HCT116 (cell line): ENCODE data around the gene GATA3. TPM values are rescaled to one million over a fixed set of nuclear protein-coding genes. Genes with fewer than 3 reads are reported as not detected.

Experiments
- ATAC-seq: fragments of 200-7000 bp; cut with Tn5 transposase; 2 replicates; pipeline ENCODE4 v1.9.1; 2020; ENCODE audit warnings: mild to moderate bottlenecking, moderate library complexity
- BruUV-seq: library from RNA; stranded (reverse); fragments of 400-500 nt; replicated peaks from 2 replicates; lab custom pipeline; 2021; lab: Mats Ljungman, UMichigan
- CTCF ChIA-PET: fragments of 300-600 bp; sonication (Branson Sonifier 250); formaldehyde crosslinking; loops from one replicate; lab custom pipeline; 2021; ENCODE audit warnings: antibody characterized with exemption; lab: Charles Lee
- POLR2A ChIA-PET: fragments of 300-600, 350-600 bp; sonication (Branson Sonifier 250); formaldehyde crosslinking; loops from one replicate; lab custom pipeline; 2021; ENCODE audit warnings: antibody characterized with exemption; lab: Charles Lee
- RAD21 ChIA-PET, 2 experiments: fragments of 300-600 bp; sonication (Branson Sonifier 250); formaldehyde crosslinking; loops; one replicate each; lab custom pipeline; 2023; ENCODE audit warnings: low total read pairs in 2 of 2; ENCODE audit not compliant: uncharacterized antibody in 2 of 2, unreplicated experiment in 2 of 2, low non-redundant PET in 1 of 2; lab: Charles Lee
- DNase-seq: peaks from one replicate; pipeline ENCODE4 v3.0.0-alpha.2; 2010; ENCODE audit warnings: low read depth, low spot score
- H2AFZ ChIP-seq: fragments of 200-600 bp; shearing (Covaris generic), sonication (generic); 2 replicates; pipeline ENCODE4 v1.6.1; 2017; ENCODE audit warnings: low read depth, mixed run types, mixed read lengths, antibody characterized with exemption, low read length; ENCODE audit not compliant: poor library complexity, severe bottlenecking
- H3K27ac ChIP-seq: 2 replicates; pipeline ENCODE4 v1.5.1; 2012; ENCODE audit warnings: low read depth, low read length
- H3K27me3 ChIP-seq: fragments of 200-600 bp; sonication (generic); 2 replicates; pipeline ENCODE4 v1.6.1; 2016; ENCODE audit warnings: mixed run types, low read length, mixed read lengths; ENCODE audit not compliant: insufficient read depth
- H3K36me3 ChIP-seq, 2 experiments: fragments of 200-500 bp in 1 of 2; fragments of 200-600 bp in 1 of 2; sonication (Bioruptor generic) in 1 of 2; sonication (generic) in 1 of 2; 2 replicates each; pipeline versions ENCODE4 v1.5.1 to v1.6.1; 2014 to 2016; ENCODE audit warnings: low read length in 2 of 2, inconsistent platforms in 1 of 2, mixed read lengths in 1 of 2, mixed run types in 1 of 2; ENCODE audit not compliant: insufficient read depth in 2 of 2, control insufficient read depth in 1 of 2
- H3K4me1 ChIP-seq, 2 experiments: fragments of 200-600 bp in 1 of 2; sonication (generic) in 1 of 2; 2 replicates each; pipeline versions ENCODE4 v1.5.1 to v1.6.1; 2012 to 2017; ENCODE audit warnings: low read length in 2 of 2, inconsistent platforms in 1 of 2, mild to moderate bottlenecking in 1 of 2, mixed read lengths in 1 of 2, mixed run types in 1 of 2, moderate library complexity in 1 of 2; ENCODE audit not compliant: insufficient read depth in 2 of 2, control insufficient read depth in 1 of 2
- H3K4me2 ChIP-seq: fragments of 200-600 bp; sonication (generic); 2 replicates; pipeline ENCODE4 v1.6.1; 2017; ENCODE audit warnings: mixed run types, low read length, mixed read lengths
- H3K4me3 ChIP-seq, 2 experiments: fragments of 200-600 bp in 1 of 2; sonication (generic) in 1 of 2; replicated peaks in 1 of 2; 2 replicates each; pipeline ENCODE4 v1.5.1; 2011 to 2016; ENCODE audit warnings: low read length in 2 of 2, control low read depth in 1 of 2, low read depth in 1 of 2, mild to moderate bottlenecking in 1 of 2, mixed read lengths in 1 of 2, mixed run types in 1 of 2
- H3K79me2 ChIP-seq: fragments of 200-600 bp; sonication (generic); 2 replicates; pipeline ENCODE4 v1.6.1; 2017; ENCODE audit warnings: mild to moderate bottlenecking, mixed run types, low read length, moderate library complexity, mixed read lengths; ENCODE audit not compliant: insufficient read depth
- H3K9ac ChIP-seq: fragments of 200-600 bp; sonication (generic); 2 replicates; pipeline ENCODE4 v1.6.1; 2016; ENCODE audit warnings: low read length, mixed read lengths
- H3K9me2 ChIP-seq: fragments of 200-600 bp; sonication (generic), shearing (Covaris generic); 2 replicates; pipeline ENCODE4 v1.6.1; 2017; ENCODE audit warnings: mixed run types, mild to moderate bottlenecking, moderate library complexity; ENCODE audit not compliant: insufficient read depth
- H3K9me3 ChIP-seq, 2 experiments: fragments of 200-500 bp in 1 of 2; fragments of 200-600 bp in 1 of 2; sonication (Bioruptor generic) in 1 of 2; sonication (generic) in 1 of 2; 2 replicates each; pipeline ENCODE4 v1.6.1; 2014 to 2017; ENCODE audit warnings: low read length in 2 of 2, mixed read lengths in 2 of 2, inconsistent platforms in 1 of 2, low read depth in 1 of 2, mild to moderate bottlenecking in 1 of 2, mixed run types in 1 of 2, moderate library complexity in 1 of 2; ENCODE audit not compliant: control insufficient read depth in 1 of 2, insufficient read depth in 1 of 2
- H4K20me1 ChIP-seq: fragments of 200-600 bp; sonication (generic), shearing (Covaris generic); 2 replicates; pipeline ENCODE4 v1.6.1; 2017; ENCODE audit warnings: mixed run types, mild to moderate bottlenecking, moderate library complexity; ENCODE audit not compliant: insufficient read depth
- CBX3 ChIP-seq: IDR thresholded peaks from 2 replicates; pipeline ENCODE4 v1.6.1; 2012; ENCODE audit warnings: low read depth
- CEBPB ChIP-seq: IDR thresholded peaks from 2 replicates; pipeline ENCODE4 v1.6.1; 2012; ENCODE audit warnings: low read depth
- EGR1 ChIP-seq: IDR thresholded peaks from 2 replicates; pipeline ENCODE4 v1.6.1; 2012; ENCODE audit warnings: low read depth
- ELF1 ChIP-seq: IDR thresholded peaks from 2 replicates; pipeline ENCODE4 v1.6.1; 2012; ENCODE audit warnings: low read depth, borderline replicate concordance
- EZH2 ChIP-seq: fragments of 200-600 bp; sonication (generic); IDR thresholded peaks from 2 replicates; pipeline ENCODE4 v1.6.1; 2017; ENCODE audit warnings: antibody characterized with exemption, mixed run types
- FOSL1 ChIP-seq: IDR thresholded peaks from 2 replicates; pipeline ENCODE4 v1.6.1; 2012; ENCODE audit warnings: low read depth
- POLR2A ChIP-seq: IDR thresholded peaks from 2 replicates; pipeline ENCODE4 v1.7.0; 2011; ENCODE audit warnings: borderline replicate concordance; ENCODE audit not compliant: insufficient read depth, insufficient read length; ENCODE audit errors: extremely low read depth
- POLR2AphosphoS5 ChIP-seq: IDR thresholded peaks from 2 replicates; pipeline ENCODE4 v1.6.1; 2011; ENCODE audit warnings: mild to moderate bottlenecking, low read depth, low read length, moderate library complexity
- RAD21 ChIP-seq: IDR thresholded peaks from 2 replicates; pipeline ENCODE4 v1.6.1; 2012; ENCODE audit warnings: low read depth, mild to moderate bottlenecking
- SP1 ChIP-seq: IDR thresholded peaks from 2 replicates; pipeline ENCODE4 v1.6.1; 2012; ENCODE audit warnings: low read depth
- SRF ChIP-seq: IDR thresholded peaks from 2 replicates; pipeline ENCODE4 v1.6.1; 2012; ENCODE audit warnings: low read depth
- TCF7L2 ChIP-seq: IDR thresholded peaks from 2 replicates; pipeline ENCODE4 v1.7.0; 2011; ENCODE audit warnings: borderline replicate concordance, inconsistent platforms; ENCODE audit not compliant: insufficient read depth, insufficient read length; ENCODE audit errors: extremely low read depth
- YY1 ChIP-seq: IDR thresholded peaks from 2 replicates; pipeline ENCODE4 v1.6.1; 2011; ENCODE audit warnings: low read length, low read depth, moderate library complexity, mild to moderate bottlenecking; ENCODE audit not compliant: insufficient replicate concordance; ENCODE audit errors: extremely low read depth
- ZFX ChIP-seq: fragments of 450-650 bp; IDR thresholded peaks from 2 replicates; pipeline ENCODE4 v1.6.1; 2017
- ZNF274 ChIP-seq: fragments of 200-500 bp; sonication (Bioruptor generic); IDR thresholded peaks from 2 replicates; pipeline ENCODE4 v1.6.1; 2014; ENCODE audit warnings: mild to moderate bottlenecking, low read depth, low read length, inconsistent platforms
- intact Hi-C: fragments of 100-400 bp; cut with micrococcal nuclease; formaldehyde crosslinking; loops from 2 replicates; pipeline ENCODE4 v1.10.0; 2022
- total RNA-seq: library from RNA; stranded (reverse); gene quantifications from one replicate; pipeline ENCODE4 v1.2.1, GENCODE V29; 2021; ENCODE audit not compliant: unreplicated experiment
- TF ChIP-seq, protein P1 (sequence below), 3 experiments: fragments of 200-600 bp in 1 of 3; sonication (generic) in 1 of 3; IDR thresholded peaks in 2 of 3; conservative IDR thresholded peaks in 1 of 3; 2 replicates each; pipeline ENCODE4 v1.5.1; 2012 to 2017; ENCODE audit warnings: low read depth in 2 of 3, low read length in 2 of 3, antibody characterized with exemption in 1 of 3, borderline replicate concordance in 1 of 3, control low read depth in 1 of 3, mild to moderate bottlenecking in 1 of 3, mixed read lengths in 1 of 3, mixed run types in 1 of 3, moderate library complexity in 1 of 3; ENCODE audit not compliant: insufficient read depth in 1 of 3
- TF ChIP-seq, protein P2 (sequence below): IDR thresholded peaks from 2 replicates; pipeline ENCODE4 v1.6.1; 2011; ENCODE audit warnings: mild to moderate bottlenecking, low read length, moderate library complexity; ENCODE audit not compliant: insufficient replicate concordance; ENCODE audit errors: extremely low read depth
- TF ChIP-seq, protein P3 (sequence below): IDR thresholded peaks from 2 replicates; pipeline ENCODE4 v1.6.1; 2012

Gene GATA3
- total RNA-seq, 1 experiment from 2014 or later, result 2.7 TPM

DNA sequence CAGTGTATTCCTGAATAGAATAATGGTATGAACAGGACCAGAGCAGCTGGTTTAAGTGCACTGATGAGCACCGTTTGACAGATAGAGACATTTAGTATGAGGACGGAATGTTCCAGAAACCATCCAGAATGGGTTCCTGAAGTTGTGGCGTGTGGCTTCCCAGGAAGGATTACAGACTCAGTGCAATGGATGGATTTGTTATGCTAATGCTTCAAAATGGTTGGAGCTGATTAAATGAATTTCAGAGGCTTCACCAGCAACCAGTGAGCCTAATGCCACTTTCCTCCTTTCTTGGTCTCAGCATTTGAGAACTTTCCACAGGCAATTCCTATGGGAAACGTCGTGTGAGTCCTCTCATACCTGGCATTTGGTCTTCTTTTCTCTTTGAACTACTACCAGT, 9.9 kb downstream of the GATA3 start:
- no peaks in the 10 kb centered on the region for H3K36me3 ChIP-seq
- ChIA-PET RAD21 (no interaction called here), POLR2A (interaction anchor here (0.6 kb wide), 1 partner anchor 13 kb away, joined by 3 read pairs; no protein-coding TSS in a partner anchor), CTCF (no interaction called here)
- H3K9ac ChIP-seq, result no peak overlapping the region
- H2AFZ ChIP-seq, result no peak overlapping the region
- no TSS peak for BruUV-seq
- H3K79me2 ChIP-seq, result no peaks in the 10 kb centered on the region
- H3K27ac ChIP-seq, result no peak overlapping the region
- no peak overlapping the region for H3K4me2 ChIP-seq
- no peak for DNase-seq
- TF ChIP-seq FOSL1 (no peak), POLR2AphosphoS5 (no peak), CEBPB (no peak), YY1 (no peak), RAD21 (no peak)
- intact Hi-C loops, result no loop called here
- H3K27me3 ChIP-seq, result no peaks in the 10 kb centered on the region
- no peaks in the 10 kb centered on the region for H3K9me3 ChIP-seq
- H3K4me1 ChIP-seq, result no peaks in the 10 kb centered on the region
- H4K20me1 ChIP-seq, result no peaks in the 10 kb centered on the region
- H3K9me2 ChIP-seq, result no peaks in the 10 kb centered on the region
- no peak overlapping the region for H3K4me3 ChIP-seq
- ATAC-seq, result no peak

DNA sequence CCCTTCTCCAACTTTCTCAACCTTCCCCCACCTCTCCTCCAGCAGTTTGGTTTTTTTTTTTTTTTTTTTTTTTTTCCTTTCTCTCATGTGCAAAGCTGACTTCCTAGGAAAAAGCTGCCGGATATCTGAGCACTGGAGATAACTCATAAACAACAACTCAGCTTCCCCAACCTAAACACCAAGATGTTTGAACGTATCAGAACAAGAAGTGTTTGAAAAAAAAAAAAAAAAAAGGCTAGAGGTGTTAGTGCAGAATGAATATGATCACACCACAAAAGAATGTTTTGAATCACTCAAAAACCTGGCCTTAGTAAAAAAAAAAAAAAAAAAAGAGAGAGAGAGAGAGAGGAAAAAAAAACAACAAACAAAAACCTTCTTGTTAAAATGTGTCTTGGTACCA, 11.2 kb downstream of the GATA3 start:
- no peaks in the 10 kb centered on the region for H3K9me2 ChIP-seq
- no peak overlapping the region for H3K9ac ChIP-seq
- DNase-seq (no peak), ATAC-seq (no peak)
- intact Hi-C loops, result no loop called here
- H3K4me1 ChIP-seq, result no peaks in the 10 kb centered on the region
- no peak overlapping the region for H3K4me2 ChIP-seq
- ChIA-PET RAD21 (no interaction called here), CTCF (no interaction called here), POLR2A (no interaction called here)
- no peaks in the 10 kb centered on the region; a peak in 1 of 4 replicates for H3K36me3 ChIP-seq
- no peak overlapping the region for H3K4me3 ChIP-seq
- no peak overlapping the region for H2AFZ ChIP-seq
- no peaks in the 10 kb centered on the region for H4K20me1 ChIP-seq
- no TSS peak for BruUV-seq
- no peaks in the 10 kb centered on the region for H3K79me2 ChIP-seq
- no peaks in the 10 kb centered on the region for H3K27me3 ChIP-seq
- no peak for TF ChIP-seq POLR2AphosphoS5
- TF ChIP-seq, protein P1, sequence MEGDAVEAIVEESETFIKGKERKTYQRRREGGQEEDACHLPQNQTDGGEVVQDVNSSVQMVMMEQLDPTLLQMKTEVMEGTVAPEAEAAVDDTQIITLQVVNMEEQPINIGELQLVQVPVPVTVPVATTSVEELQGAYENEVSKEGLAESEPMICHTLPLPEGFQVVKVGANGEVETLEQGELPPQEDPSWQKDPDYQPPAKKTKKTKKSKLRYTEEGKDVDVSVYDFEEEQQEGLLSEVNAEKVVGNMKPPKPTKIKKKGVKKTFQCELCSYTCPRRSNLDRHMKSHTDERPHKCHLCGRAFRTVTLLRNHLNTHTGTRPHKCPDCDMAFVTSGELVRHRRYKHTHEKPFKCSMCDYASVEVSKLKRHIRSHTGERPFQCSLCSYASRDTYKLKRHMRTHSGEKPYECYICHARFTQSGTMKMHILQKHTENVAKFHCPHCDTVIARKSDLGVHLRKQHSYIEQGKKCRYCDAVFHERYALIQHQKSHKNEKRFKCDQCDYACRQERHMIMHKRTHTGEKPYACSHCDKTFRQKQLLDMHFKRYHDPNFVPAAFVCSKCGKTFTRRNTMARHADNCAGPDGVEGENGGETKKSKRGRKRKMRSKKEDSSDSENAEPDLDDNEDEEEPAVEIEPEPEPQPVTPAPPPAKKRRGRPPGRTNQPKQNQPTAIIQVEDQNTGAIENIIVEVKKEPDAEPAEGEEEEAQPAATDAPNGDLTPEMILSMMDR (IDR thresholded peaks at IDR 0.05 in 2 of 3, conservative IDR thresholded peaks at IDR 0.05 in 1 of 3; ENCODE audit: borderline replicate concordance in 1 of 3, insufficient read depth in 1 of 3, low read depth in 2 of 3, low read length in 2 of 3), result no peak
- TF ChIP-seq CBX3, result no peak
- TF ChIP-seq EZH2, result no peak
- TF ChIP-seq ELF1, result no peak
- no peak for TF ChIP-seq SRF
- TF ChIP-seq SP1, result no peak
- no peak for TF ChIP-seq CEBPB
- no peak for TF ChIP-seq ZNF274
- TF ChIP-seq POLR2A, result no peak
- no peak for TF ChIP-seq FOSL1
- TF ChIP-seq ZFX, result no peak
- no peak for TF ChIP-seq EGR1
- no peak for TF ChIP-seq TCF7L2
- TF ChIP-seq, protein P2, sequence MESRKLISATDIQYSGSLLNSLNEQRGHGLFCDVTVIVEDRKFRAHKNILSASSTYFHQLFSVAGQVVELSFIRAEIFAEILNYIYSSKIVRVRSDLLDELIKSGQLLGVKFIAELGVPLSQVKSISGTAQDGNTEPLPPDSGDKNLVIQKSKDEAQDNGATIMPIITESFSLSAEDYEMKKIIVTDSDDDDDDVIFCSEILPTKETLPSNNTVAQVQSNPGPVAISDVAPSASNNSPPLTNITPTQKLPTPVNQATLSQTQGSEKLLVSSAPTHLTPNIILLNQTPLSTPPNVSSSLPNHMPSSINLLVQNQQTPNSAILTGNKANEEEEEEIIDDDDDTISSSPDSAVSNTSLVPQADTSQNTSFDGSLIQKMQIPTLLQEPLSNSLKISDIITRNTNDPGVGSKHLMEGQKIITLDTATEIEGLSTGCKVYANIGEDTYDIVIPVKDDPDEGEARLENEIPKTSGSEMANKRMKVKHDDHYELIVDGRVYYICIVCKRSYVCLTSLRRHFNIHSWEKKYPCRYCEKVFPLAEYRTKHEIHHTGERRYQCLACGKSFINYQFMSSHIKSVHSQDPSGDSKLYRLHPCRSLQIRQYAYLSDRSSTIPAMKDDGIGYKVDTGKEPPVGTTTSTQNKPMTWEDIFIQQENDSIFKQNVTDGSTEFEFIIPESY, result no peak
- TF ChIP-seq YY1, result no peak
- TF ChIP-seq, protein P3, sequence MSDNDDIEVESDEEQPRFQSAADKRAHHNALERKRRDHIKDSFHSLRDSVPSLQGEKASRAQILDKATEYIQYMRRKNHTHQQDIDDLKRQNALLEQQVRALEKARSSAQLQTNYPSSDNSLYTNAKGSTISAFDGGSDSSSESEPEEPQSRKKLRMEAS, result no peak
- H3K27ac ChIP-seq, result no peak overlapping the region
- H3K9me3 ChIP-seq, result no peaks in the 10 kb centered on the region
